WTC11 (cell line): ENCODE results near the gene ESCO1. TPM values are rescaled to one million over a fixed set of nuclear protein-coding genes. Genes with fewer than 3 reads are reported as not detected.

ENCODE experiments used
- AFF4 ChIP-seq: sonication (generic); formaldehyde crosslinking; IDR thresholded peaks from 2 replicates; pipeline ENCODE4 v1.8.1; 2023; ENCODE audit warnings: mild to moderate bottlenecking, missing genetic modification reagents, borderline replicate concordance
- ATF2 ChIP-seq: sonication (generic); formaldehyde crosslinking; IDR thresholded peaks from 2 replicates; pipeline ENCODE4 v1.8.1; 2022; ENCODE audit warnings: low read depth, missing genetic modification reagents, borderline replicate concordance
- ATF6 ChIP-seq: sonication (generic); formaldehyde crosslinking; IDR thresholded peaks from 2 replicates; pipeline ENCODE4 v1.8.1; 2023; ENCODE audit warnings: mild to moderate bottlenecking, missing genetic modification reagents
- CREM ChIP-seq: sonication (generic); formaldehyde crosslinking; IDR thresholded peaks from 2 replicates; pipeline ENCODE4 v1.8.1; 2022; ENCODE audit warnings: mild to moderate bottlenecking, missing genetic modification reagents, moderate library complexity
- E2F5 ChIP-seq: sonication (generic); formaldehyde crosslinking; IDR thresholded peaks from 2 replicates; pipeline ENCODE4 v1.8.1; 2022; ENCODE audit warnings: mild to moderate bottlenecking, moderate library complexity, missing genetic modification reagents
- ELF4 ChIP-seq: sonication (generic); formaldehyde crosslinking; IDR thresholded peaks from 2 replicates; pipeline ENCODE4 v1.8.1; 2022; ENCODE audit warnings: low read depth, mild to moderate bottlenecking, moderate library complexity, missing genetic modification reagents
- EMX1 ChIP-seq: fragments of 250-450 bp; sonication (Bioruptor Pico); IDR thresholded peaks from 2 replicates; pipeline ENCODE4 v1.8.0; 2021; ENCODE audit warnings: mild to moderate bottlenecking
- GRHL2 ChIP-seq: fragments of 250-450 bp; sonication (Bioruptor Pico); IDR thresholded peaks from 2 replicates; pipeline ENCODE4 v1.8.0; 2022; ENCODE audit warnings: mild to moderate bottlenecking, moderate library complexity; ENCODE audit not compliant: insufficient replicate concordance, severe bottlenecking
- MLX ChIP-seq: sonication (generic); formaldehyde crosslinking; IDR thresholded peaks from 2 replicates; pipeline ENCODE4 v1.8.1; 2023; ENCODE audit warnings: mild to moderate bottlenecking, missing genetic modification reagents, moderate library complexity
- NFATC4 ChIP-seq: fragments of 250-450 bp; sonication (Bioruptor Pico); IDR thresholded peaks from 2 replicates; pipeline ENCODE4 v1.9.0; 2021; ENCODE audit warnings: mild to moderate bottlenecking
- NFYB ChIP-seq: sonication (generic); formaldehyde crosslinking; conservative IDR thresholded peaks from 2 replicates; pipeline ENCODE4 v1.8.0; 2022; ENCODE audit warnings: low read depth, missing genetic modification reagents
- NR1H2 ChIP-seq: sonication (generic); formaldehyde crosslinking; IDR thresholded peaks from 2 replicates; pipeline ENCODE4 v1.9.0; 2021; ENCODE audit warnings: mild to moderate bottlenecking, moderate library complexity, missing genetic modification reagents
- NR2C2 ChIP-seq: sonication (generic); formaldehyde crosslinking; IDR thresholded peaks from 2 replicates; pipeline ENCODE4 v1.8.0; 2022; ENCODE audit warnings: mild to moderate bottlenecking, missing genetic modification reagents
- OVOL2 ChIP-seq: fragments of 250-450 bp; sonication (Bioruptor Pico); IDR thresholded peaks from 2 replicates; pipeline ENCODE4 v1.9.0; 2021; ENCODE audit warnings: mild to moderate bottlenecking, borderline replicate concordance
- RORB ChIP-seq: fragments of 250-450 bp; sonication (Bioruptor Pico); IDR thresholded peaks from 2 replicates; pipeline ENCODE4 v1.9.0; 2021; ENCODE audit warnings: mild to moderate bottlenecking
- TEAD1 ChIP-seq: sonication (generic); formaldehyde crosslinking; IDR thresholded peaks from 2 replicates; pipeline ENCODE4 v1.8.0; 2022; ENCODE audit warnings: mild to moderate bottlenecking, missing genetic modification reagents
- ZMAT4 ChIP-seq: fragments of 250-450 bp; sonication (Bioruptor Pico); IDR thresholded peaks from 2 replicates; pipeline ENCODE4 v1.9.0; 2021; ENCODE audit warnings: mild to moderate bottlenecking
- ZNF121 ChIP-seq: sonication (generic); formaldehyde crosslinking; IDR thresholded peaks from 2 replicates; pipeline ENCODE4 v1.8.0; 2023; ENCODE audit warnings: missing genetic modification reagents
- ZNF232 ChIP-seq: sonication (generic); formaldehyde crosslinking; IDR thresholded peaks from 2 replicates; pipeline ENCODE4 v1.8.0; 2022; ENCODE audit warnings: mild to moderate bottlenecking, missing genetic modification reagents
- ZNF263 ChIP-seq: sonication (generic); formaldehyde crosslinking; IDR thresholded peaks from 2 replicates; pipeline ENCODE4 v1.8.1; 2022; ENCODE audit warnings: low read depth, mild to moderate bottlenecking, moderate library complexity, missing genetic modification reagents
- ZNF425 ChIP-seq: fragments of 250-450 bp; sonication (Bioruptor Pico); conservative IDR thresholded peaks from 2 replicates; pipeline ENCODE4 v1.9.0; 2021; ENCODE audit warnings: mild to moderate bottlenecking
- ZNF671 ChIP-seq: fragments of 250-450 bp; sonication (Bioruptor Pico); IDR thresholded peaks from 2 replicates; pipeline ENCODE4 v1.8.0; 2021; ENCODE audit warnings: mild to moderate bottlenecking
- total RNA-seq: library from RNA; stranded (reverse); gene quantifications from 3 replicates; pipeline ENCODE4 v1.2.3, GENCODE V29; 2021

The ESCO1 gene
- total RNA-seq, 1 experiment from 2014 or later: 46.5 TPM

- TF ChIP-seq MLX (CRISPR knock-in tag): no peak
- no peak for TF ChIP-seq ZNF671 (CRISPR knock-in tag)
- TF ChIP-seq OVOL2 (CRISPR knock-in tag): no peak
- TF ChIP-seq ZMAT4 (CRISPR knock-in tag): no peak
- TF ChIP-seq RORB: no peak
- TF ChIP-seq NFATC4 (CRISPR knock-in tag): no peak
- no peak for TF ChIP-seq ZNF425 (CRISPR knock-in tag)
- TF ChIP-seq ZNF263 (CRISPR knock-in tag): no peak
- no peak for TF ChIP-seq NR1H2
- TF ChIP-seq AFF4 (CRISPR knock-in tag): no peak
- peak; percentile 93 for TF ChIP-seq E2F5 (CRISPR knock-in tag)
- no peak for TF ChIP-seq NFYB
- TF ChIP-seq EMX1 (CRISPR knock-in tag): 0 out of 2 replicates have a peak, but pooled peaks have one; percentile 39
- TF ChIP-seq ZNF232 (CRISPR knock-in tag): peak; percentile 91
- peak; percentile 90 for TF ChIP-seq CREM (CRISPR knock-in tag)
- no peak for TF ChIP-seq ELF4 (CRISPR knock-in tag)
- TF ChIP-seq NR2C2 (CRISPR knock-in tag): 0 out of 2 replicates have a peak, but pooled peaks have one; percentile 37
- TF ChIP-seq TEAD1: peak; percentile 94
- no peak for TF ChIP-seq ZNF121 (CRISPR knock-in tag)
- TF ChIP-seq ATF2 (CRISPR knock-in tag): peak; percentile 14; the same call in 1 of the 2 replicates
- TF ChIP-seq GRHL2 (CRISPR knock-in tag): no peak
- 0 out of 2 replicates have a peak, but pooled peaks have one; percentile 72 for TF ChIP-seq ATF6 (CRISPR knock-in tag)
Observed at GRCh38 chr18:21612125-21613039, 11.9 kb upstream of the ESCO1 start, which contains the start of gene SNRPD1 (continued).
